Left lung (tissue), 10 donors: ENCODE results near the gene TFCP2L1. TPM values are rescaled to one million over a fixed set of nuclear protein-coding genes. Genes with fewer than 3 reads are reported as not detected.

Source experiments
- ATAC-seq: fragments of 200-7000 bp; cut with Tn5 transposase; one replicate; pipeline ENCODE4 v1.9.1; 2020; ENCODE audit warnings: moderate library complexity
- DNase-seq, 4 donors: peaks; one replicate each; pipeline ENCODE4 v3.0.0-alpha.2; 2013 to 2020
- H3K27ac ChIP-seq, 2 donors: fragments of 200-600 bp; sonication (generic) in 1 of 2; one replicate each; pipeline versions ENCODE4 v1.5.0 to v1.8.0; 2020 to 2021
- H3K27me3 ChIP-seq, 2 donors: fragments of 200-600 bp; sonication (generic) in 1 of 2; one replicate each; pipeline versions ENCODE4 v1.5.0 to v1.8.0; 2020 to 2021
- H3K36me3 ChIP-seq, 2 donors: fragments of 200-600 bp; sonication (generic) in 1 of 2; one replicate each; pipeline versions ENCODE4 v1.5.0 to v1.8.0; 2020 to 2021
- H3K4me1 ChIP-seq, 2 donors: fragments of 200-600 bp; one replicate each; pipeline ENCODE4 v1.8.0; 2021
- H3K4me3 ChIP-seq, 2 donors: fragments of 200-600 bp; sonication (generic) in 1 of 2; one replicate each; pipeline versions ENCODE4 v1.5.0 to v1.8.0; 2020 to 2021; ENCODE audit warnings: mild to moderate bottlenecking in 1 of 2
- H3K9me3 ChIP-seq, 2 donors: fragments of 200-600 bp; sonication (generic) in 1 of 2; one replicate each; pipeline versions ENCODE4 v1.5.0 to v1.8.0; 2020 to 2021
- intact Hi-C, 2 donors: fragments of 100-400 bp; cut with DNase I; formaldehyde crosslinking; loops; one replicate each; pipeline versions ENCODE4 v1.11.2 to v1.14.2; 2022
- polyA plus RNA-seq, 6 donors: library from polyadenylated mRNA; unstranded; fragments of 120-200 nt; gene quantifications; one replicate each; pipeline ENCODE4 v1.2.1, GENCODE V29; 2013; ENCODE audit not compliant: insufficient read length in 6 of 6
- total RNA-seq, 2 donors: library from RNA; stranded (reverse); fragmentation: NEBNext Ultra II Directional; extraction: Animal tissue kit (Norgen Biotek cat#: 25700); gene quantifications; one replicate each; pipeline ENCODE4 v1.2.1, GENCODE V29; 2021
- TF ChIP-seq, protein P1 (sequence below), 2 donors: fragments of 200-600 bp; sonication (generic) in 1 of 2; IDR thresholded peaks; one replicate each; pipeline versions ENCODE4 v1.5.0 to v1.8.0; 2021; ENCODE audit warnings: antibody characterized with exemption in 2 of 2
- donor health status: DM: no; HTN: yes; CAD: no.
- donor health status: DM: no; HTN: no; CAD: no.

TFCP2L1 gene
- total and polyA plus RNA-seq, 8 donors, result 3.5 to 32.5 (median 4.6) TPM

DNA sequence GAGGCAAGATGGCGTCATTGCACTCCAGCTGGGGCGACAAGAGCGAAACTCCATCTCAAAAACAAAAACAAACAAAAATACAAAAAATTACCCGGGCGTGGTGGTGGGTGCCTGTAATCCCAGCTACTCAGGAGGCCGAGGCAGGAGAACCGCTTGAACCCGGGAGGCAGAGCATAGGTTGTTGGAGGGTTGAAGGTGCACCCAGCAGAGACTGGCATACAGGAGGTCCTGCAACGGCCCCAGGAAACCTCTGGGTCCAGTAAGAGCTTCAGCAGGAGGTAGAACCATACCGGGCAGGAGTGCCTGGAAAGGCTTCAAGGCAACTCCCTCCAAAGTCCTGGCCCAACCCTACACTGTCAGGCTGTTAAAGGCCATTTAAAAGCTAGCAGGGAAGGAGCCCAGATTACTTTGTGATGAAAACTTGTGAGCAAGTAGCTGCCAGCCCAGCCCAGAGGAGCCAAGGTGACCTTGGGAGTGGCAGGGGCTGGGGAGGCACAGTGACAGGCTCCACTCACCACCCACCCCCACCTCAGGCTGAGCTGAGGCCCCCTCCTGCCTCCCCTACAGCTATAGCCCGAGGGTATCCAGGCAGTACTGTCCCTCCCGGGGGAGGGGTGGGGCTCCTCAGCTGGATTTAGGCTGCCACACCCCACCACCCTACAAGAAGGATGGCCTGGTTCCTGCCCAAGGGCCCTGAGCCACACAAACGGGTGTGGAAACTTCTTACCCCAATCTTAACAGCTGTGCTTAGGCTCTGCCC, 28.1 kb downstream of the TFCP2L1 start:
- peaks cover 0 to 14% of the 10 kb centered on the region in 2 donors for H3K27me3 ChIP-seq
- no peaks in the 10 kb centered on the region for H3K4me1 ChIP-seq
- TF ChIP-seq, protein P1, sequence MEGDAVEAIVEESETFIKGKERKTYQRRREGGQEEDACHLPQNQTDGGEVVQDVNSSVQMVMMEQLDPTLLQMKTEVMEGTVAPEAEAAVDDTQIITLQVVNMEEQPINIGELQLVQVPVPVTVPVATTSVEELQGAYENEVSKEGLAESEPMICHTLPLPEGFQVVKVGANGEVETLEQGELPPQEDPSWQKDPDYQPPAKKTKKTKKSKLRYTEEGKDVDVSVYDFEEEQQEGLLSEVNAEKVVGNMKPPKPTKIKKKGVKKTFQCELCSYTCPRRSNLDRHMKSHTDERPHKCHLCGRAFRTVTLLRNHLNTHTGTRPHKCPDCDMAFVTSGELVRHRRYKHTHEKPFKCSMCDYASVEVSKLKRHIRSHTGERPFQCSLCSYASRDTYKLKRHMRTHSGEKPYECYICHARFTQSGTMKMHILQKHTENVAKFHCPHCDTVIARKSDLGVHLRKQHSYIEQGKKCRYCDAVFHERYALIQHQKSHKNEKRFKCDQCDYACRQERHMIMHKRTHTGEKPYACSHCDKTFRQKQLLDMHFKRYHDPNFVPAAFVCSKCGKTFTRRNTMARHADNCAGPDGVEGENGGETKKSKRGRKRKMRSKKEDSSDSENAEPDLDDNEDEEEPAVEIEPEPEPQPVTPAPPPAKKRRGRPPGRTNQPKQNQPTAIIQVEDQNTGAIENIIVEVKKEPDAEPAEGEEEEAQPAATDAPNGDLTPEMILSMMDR (IDR thresholded peaks at IDR 0.05), result no peak
- intact Hi-C loops, result no loop called here
- DNase-seq (no peak), ATAC-seq (peak; percentile 16)
- H3K9me3 ChIP-seq, result no peaks in the 10 kb centered on the region
- H3K27ac ChIP-seq, result no peak overlapping the region
- no peaks in the 10 kb centered on the region for H3K36me3 ChIP-seq
- H3K4me3 ChIP-seq, result no peak overlapping the region

DNA sequence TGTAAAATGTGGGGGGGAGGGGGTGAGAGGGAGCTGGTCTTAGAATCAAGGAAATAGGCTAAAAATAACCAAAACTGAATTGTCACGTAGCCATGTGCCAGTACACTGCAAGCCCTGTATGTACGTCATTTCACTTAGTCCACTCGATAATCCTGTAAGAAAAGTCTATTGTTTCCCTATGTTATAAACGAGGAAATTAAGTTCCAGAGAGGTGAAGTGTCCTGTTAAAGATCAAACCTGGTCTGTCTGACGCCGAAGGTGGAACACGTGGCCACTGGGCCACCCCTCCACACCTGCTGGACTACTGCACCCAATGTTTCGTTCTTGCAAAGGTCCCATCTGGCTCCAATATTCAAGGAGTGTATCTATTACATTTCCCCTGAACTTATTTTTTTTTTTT, 29.6 kb downstream of the TFCP2L1 start:
- Histone ChIP-seq H3K4me3 (no peak overlapping the region), H3K9me3 (no peaks in the 10 kb centered on the region), H3K36me3 (no peaks in the 10 kb centered on the region), H3K27ac (peak overlapping the region; percentile 51 to 79), H3K27me3 (peaks cover 0 to 14% of the 10 kb centered on the region in 2 donors), H3K4me1 (no peaks in the 10 kb centered on the region)
- DNase-seq (peak in 3 of 4 donors; percentile 24 to 68 (median 63)), ATAC-seq (peak; percentile 81)
- TF ChIP-seq, protein P1 (IDR thresholded peaks at IDR 0.05), result no peak
- intact Hi-C loops, result no loop called here

DNA sequence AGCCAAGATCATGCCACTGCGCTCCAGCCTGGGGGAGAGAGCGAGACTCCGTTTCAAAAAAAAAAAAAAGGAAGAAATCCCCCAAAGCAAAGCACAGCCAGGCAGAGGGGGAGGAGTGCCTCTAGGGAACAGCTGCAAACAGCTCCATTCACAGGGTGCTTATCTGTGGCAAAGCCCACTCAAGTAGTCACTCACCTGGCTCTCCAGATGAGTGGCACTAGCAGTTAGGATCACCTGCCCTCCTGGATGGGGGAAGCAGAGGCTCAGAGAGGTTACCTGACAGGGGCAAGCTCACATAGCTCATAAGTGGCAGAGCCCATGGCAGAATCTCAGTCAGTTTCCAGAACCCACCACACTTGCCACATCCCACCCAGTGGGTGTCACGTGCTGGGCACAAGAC, 30.3 kb downstream of the TFCP2L1 start:
- Histone ChIP-seq H3K4me1 (no peaks in the 10 kb centered on the region), H3K4me3 (no peak overlapping the region), H3K9me3 (no peaks in the 10 kb centered on the region), H3K36me3 (no peaks in the 10 kb centered on the region), H3K27me3 (peaks cover 0 to 14% of the 10 kb centered on the region in 2 donors), H3K27ac (peak overlapping the region; percentile 51 to 79)
- TF ChIP-seq, protein P1 (IDR thresholded peaks at IDR 0.05), result no peak
- intact Hi-C loops, result no loop called here
- DNase-seq (peak in 3 of 4 donors; percentile 29 to 82 (median 80)), ATAC-seq (peak; percentile 87)

DNA sequence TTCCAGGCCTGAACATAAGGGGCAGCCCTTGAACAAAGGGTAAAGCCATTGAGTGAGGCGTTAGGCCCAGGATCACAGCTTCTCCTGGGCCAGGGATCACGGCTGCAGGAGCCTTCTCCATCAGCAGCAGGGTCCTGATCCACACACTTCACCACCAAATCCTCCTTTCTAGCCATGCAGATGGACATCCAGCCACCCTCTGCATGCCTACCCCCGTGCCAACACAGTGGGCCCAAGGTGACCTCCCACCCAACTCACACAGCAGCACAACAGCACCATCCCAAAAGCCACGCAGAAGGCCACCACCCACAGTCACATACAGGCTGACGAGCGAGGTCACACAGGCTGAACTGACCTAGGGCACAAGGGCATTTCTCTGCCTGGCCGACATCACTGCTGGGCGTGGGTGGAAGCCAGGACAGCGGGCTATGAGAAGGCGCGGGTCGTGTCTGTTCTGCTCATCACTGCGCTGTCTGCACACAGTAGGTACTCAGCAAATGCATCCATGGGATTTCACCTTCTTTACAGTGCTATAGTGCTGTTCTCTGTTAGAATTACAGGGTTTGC, 31.2 kb downstream of the TFCP2L1 start:
- ATAC-seq, result no peak
- no peaks in the 10 kb centered on the region for H3K36me3 ChIP-seq
- peaks cover 0 to 14% of the 10 kb centered on the region in 2 donors for H3K27me3 ChIP-seq
- intact Hi-C loops, result no loop called here
- no peak overlapping the region for H3K27ac ChIP-seq
- H3K4me3 ChIP-seq, result no peak overlapping the region
- TF ChIP-seq, protein P1 (IDR thresholded peaks at IDR 0.05), result no peak
- no peaks in the 10 kb centered on the region for H3K9me3 ChIP-seq
- peak in 1 of 4 donors; percentile 15 for DNase-seq
- H3K4me1 ChIP-seq, result no peaks in the 10 kb centered on the region

DNA sequence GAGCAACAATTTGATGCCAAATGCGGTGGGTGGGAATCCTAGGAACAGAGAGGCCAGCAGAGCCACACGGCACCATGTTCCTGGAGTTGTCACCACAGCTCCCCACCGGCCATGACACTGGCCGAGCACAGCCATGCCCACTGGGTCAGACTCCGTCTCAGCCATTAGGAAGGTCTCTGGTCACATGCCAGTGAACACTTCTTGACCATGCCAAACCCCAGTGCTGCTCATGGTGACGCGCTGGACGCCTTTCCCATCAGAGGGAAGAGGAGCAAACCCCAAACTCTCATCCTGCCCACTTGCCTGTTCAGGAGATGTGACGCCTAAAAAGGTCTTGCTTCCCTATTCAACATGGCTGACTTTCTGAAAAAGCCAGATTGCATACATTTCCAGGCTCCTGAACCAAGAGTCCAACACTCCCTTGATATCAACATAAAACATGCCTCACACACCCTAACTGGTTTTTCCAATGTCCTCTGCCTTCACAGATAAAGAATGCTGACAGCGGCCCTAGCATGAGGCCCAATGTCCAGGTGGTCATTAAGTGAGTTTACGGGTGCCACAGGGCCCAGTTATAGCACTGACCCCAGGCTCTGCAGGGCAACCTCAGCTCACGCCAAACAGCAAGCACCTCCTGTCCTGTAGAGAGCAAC, 31.9 kb downstream of the TFCP2L1 start:
- H3K36me3 ChIP-seq, result no peaks in the 10 kb centered on the region
- ATAC-seq (no peak), DNase-seq (peak in 1 of 4 donors; percentile 28)
- TF ChIP-seq, protein P1 (IDR thresholded peaks at IDR 0.05), result no peak
- intact Hi-C loops, result no loop called here
- H3K27ac ChIP-seq, result no peak overlapping the region
- no peaks in the 10 kb centered on the region for H3K9me3 ChIP-seq
- no peak overlapping the region for H3K4me3 ChIP-seq
- H3K4me1 ChIP-seq, result no peaks in the 10 kb centered on the region
- H3K27me3 ChIP-seq, result peaks cover 0 to 12% of the 10 kb centered on the region in 2 donors
